GM12878 (cell line): ENCODE data around the gene CCDC68. TPM values are rescaled to one million over a fixed set of nuclear protein-coding genes. Genes with fewer than 3 reads are reported as not detected.

Source experiments
- ATAC-seq: fragments of 200-7000 bp; cut with Tn5 transposase; 3 replicates; pipeline ENCODE4 v1.9.1; 2020; ENCODE audit warnings: mild to moderate bottlenecking, moderate library complexity
- BruUV-seq: library from RNA; stranded (reverse); fragments of 400-500 nt; replicated peaks from 2 replicates; lab custom pipeline; 2021; lab: Mats Ljungman, UMichigan
- CTCF ChIA-PET: fragments of 300-600 bp; sonication (Branson Sonifier 250); formaldehyde crosslinking; extraction: SDS; loops from one replicate; lab custom pipeline; 2021; ENCODE audit warnings: inconsistent platforms; lab: Yijun Ruan, JAX
- POLR2A ChIA-PET: fragments of 350-600 bp; formaldehyde crosslinking; extraction: SDS; loops from one replicate; lab custom pipeline; 2021; ENCODE audit warnings: inconsistent platforms; lab: Charles Lee
- RAD21 ChIA-PET: fragments of 300-600 bp; sonication (Branson Sonifier 250); formaldehyde crosslinking; loops from one replicate; lab custom pipeline; 2023; ENCODE audit warnings: antibody characterized with exemption; ENCODE audit not compliant: unreplicated experiment; lab: Charles Lee
- SMC1A ChIA-PET: fragments of 300-600 bp; sonication (Branson Sonifier 250); formaldehyde crosslinking; loops from one replicate; lab custom pipeline; 2023; ENCODE audit not compliant: unreplicated experiment, uncharacterized antibody; lab: Charles Lee
- DNase-seq: peaks from one replicate; pipeline ENCODE4 v3.0.0-alpha.2; 2011; ENCODE audit warnings: low read depth, low spot score
- FAIRE-seq: peaks from 3 replicates; lab custom pipeline; 2011; peaks lifted over from hg19 to GRCh38; lab: Jason Lieb, UNC
- H2AFZ ChIP-seq: 2 replicates; pipeline ENCODE4 v1.6.0; 2011; ENCODE audit warnings: low read depth, low read length, control low read depth; ENCODE audit not compliant: control insufficient read depth
- H3K27ac ChIP-seq: 2 replicates; pipeline ENCODE4 v1.5.1; 2011; ENCODE audit warnings: control low read depth; ENCODE audit not compliant: control insufficient read depth, insufficient read depth
- H3K27me3 ChIP-seq, 2 experiments: replicated peaks in 1 of 2; 2 replicates each; pipeline versions ENCODE4 v1.6.0 to v1.6.1; 2011; ENCODE audit warnings: low read length in 1 of 2; ENCODE audit not compliant: control insufficient read depth in 2 of 2, insufficient read depth in 2 of 2
- H3K36me3 ChIP-seq, 2 experiments: 2 replicates each; pipeline ENCODE4 v1.5.1; 2011; ENCODE audit warnings: low read length in 1 of 2; ENCODE audit not compliant: control insufficient read depth in 2 of 2, insufficient read depth in 2 of 2
- H3K4me1 ChIP-seq: 2 replicates; pipeline ENCODE4 v1.6.1; 2011; ENCODE audit warnings: mild to moderate bottlenecking, low read length, moderate library complexity, mixed read lengths; ENCODE audit not compliant: control insufficient read depth, insufficient read depth
- H3K4me2 ChIP-seq: 2 replicates; pipeline ENCODE4 v1.6.0; 2011; ENCODE audit warnings: control low read depth; ENCODE audit not compliant: control insufficient read depth, insufficient read depth
- H3K4me3 ChIP-seq: fragments of 200-600 bp; sonication (generic); 2 replicates; pipeline ENCODE4 v1.5.1; 2016
- H3K79me2 ChIP-seq: 2 replicates; pipeline ENCODE4 v1.6.0; 2011; ENCODE audit warnings: low read length; ENCODE audit not compliant: control insufficient read depth, insufficient read depth
- H3K9ac ChIP-seq: 2 replicates; pipeline ENCODE4 v1.8.0; 2011; ENCODE audit warnings: low read length, control low read depth, mixed read lengths; ENCODE audit not compliant: control insufficient read depth, insufficient read depth
- H3K9me3 ChIP-seq: replicated peaks from 3 replicates; pipeline ENCODE4 v1.5.1; 2011; ENCODE audit warnings: mild to moderate bottlenecking, low read length; ENCODE audit not compliant: control insufficient read depth, insufficient read depth
- H4K20me1 ChIP-seq: 2 replicates; pipeline ENCODE4 v1.6.0; 2011; ENCODE audit not compliant: control insufficient read depth, insufficient read depth
- FOXM1 ChIP-seq: IDR thresholded peaks from 2 replicates; pipeline ENCODE4 v1.6.1; 2012; ENCODE audit warnings: low read depth, mild to moderate bottlenecking, inconsistent platforms, low read length, moderate library complexity
- GATAD2B ChIP-seq: fragments of 450-650 bp; conservative IDR thresholded peaks from 2 replicates; pipeline ENCODE4 v1.6.1; 2017; ENCODE audit warnings: low read depth, mild to moderate bottlenecking, moderate library complexity
- MYB ChIP-seq: fragments of 150-350 bp; IDR thresholded peaks from 2 replicates; pipeline ENCODE4 v1.6.1; 2014; ENCODE audit warnings: mild to moderate bottlenecking, low read depth, low read length, borderline replicate concordance
- RELA ChIP-seq: fragments of 450-650 bp; IDR thresholded peaks from 2 replicates; pipeline ENCODE4 v1.8.0; 2014; ENCODE audit warnings: borderline replicate concordance; ENCODE audit not compliant: partially characterized antibody
- SPI1 ChIP-seq: IDR thresholded peaks from 2 replicates; pipeline ENCODE4 v1.6.1; 2011; ENCODE audit warnings: low read depth, mild to moderate bottlenecking, low read length, moderate library complexity, borderline replicate concordance; ENCODE audit not compliant: insufficient read depth
- SREBF1 ChIP-seq: IDR thresholded peaks from 2 replicates; pipeline ENCODE4 v1.6.1; 2012; ENCODE audit warnings: mild to moderate bottlenecking, low read length
- USF1 ChIP-seq: IDR thresholded peaks from 2 replicates; pipeline ENCODE4 v1.6.1; 2011; ENCODE audit warnings: borderline replicate concordance, low read depth, mild to moderate bottlenecking, moderate library complexity, mixed read lengths, low read length; ENCODE audit not compliant: insufficient read depth; ENCODE audit errors: extremely low read length
- ZNF592 ChIP-seq: fragments of 450-650 bp; IDR thresholded peaks from 2 replicates; pipeline ENCODE4 v1.6.1; 2017; ENCODE audit warnings: mild to moderate bottlenecking, moderate library complexity
- ZNF622 ChIP-seq: fragments of 450-650 bp; IDR thresholded peaks from 2 replicates; pipeline ENCODE4 v1.6.1; 2017; ENCODE audit warnings: mild to moderate bottlenecking, inconsistent platforms
- WGBS: methylation state at CpG from one replicate; pipeline ENCODE4 v1.1.6; 2016; ENCODE audit warnings: low lambda C conversion rate; ENCODE audit not compliant: insufficient replicate concordance, insufficient coverage; ENCODE audit errors: missing lambda C conversion rate; 5-methylcytosine and 5-hydroxymethylcytosine counted together
- in situ Hi-C: fragments of 300-500 bp; cut with MboI; formaldehyde crosslinking; loops from 9 replicates; pipeline ENCODE4 v1.14.3; 2018; ENCODE audit warnings: mixed read lengths
- intact Hi-C: fragments of 100-400 bp; cut with micrococcal nuclease; formaldehyde crosslinking; loops from one replicate; pipeline ENCODE4 v1.14.2; 2022; ENCODE audit not compliant: unreplicated experiment
- polyA plus RNA-seq, 11 experiments: library from polyadenylated mRNA; depleted of rRNA in 4 of 11; unstranded in 6 of 11; stranded (reverse) in 5 of 11; fragments of >200 nt; fragmentation: Nextera tagmentation in 4 of 11; fragmentation: Illumina TruSeq in 1 of 11; extraction: Ambion mirVana in 4 of 11; extraction: Trizol in 1 of 11; gene quantifications; 1 replicate in 1 of 11; 2 replicates in 10 of 11; pipeline versions ENCODE4 v1.2.1 to v1.2.3, GENCODE V29; 2011 to 2016; ENCODE audit warnings: inconsistent platforms in 2 of 11, missing spikeins in 2 of 11, low read depth in 1 of 11
- total RNA-seq, 4 experiments: library from RNA; depleted of rRNA in 3 of 4; stranded (reverse); fragments of >200 nt in 3 of 4; fragmentation: Illumina TruSeq in 1 of 4; extraction: Trizol in 1 of 4; gene quantifications; 2 replicates each; pipeline versions ENCODE4 v1.2.1 to v1.2.3, GENCODE V29; 2013 to 2021

CCDC68 gene
- total and polyA plus RNA-seq, 10 of the 15 experiments (the other 5 are each of a cell fraction or from before 2014, with no cell fraction given) = 0.04 TPM; not detected in 9

GRCh38 chr18:54932472-54932871 is 26.8 kb downstream of the CCDC68 start:
- Histone ChIP-seq H3K4me3 (no peak overlapping the region), H3K27me3 (peaks cover 0 to 1% of the 10 kb centered on the region in 2 experiments; a peak in 1 of 4 replicates), H3K9me3 (no peaks in the 10 kb centered on the region), H3K79me2 (no peaks in the 10 kb centered on the region), H3K9ac (no peak overlapping the region)
- ATAC-seq = no peak
- no peak for FAIRE-seq
- 0% methylated on average over 1 of the region's 1 CpG for WGBS
- ChIA-PET CTCF (no interaction called here), SMC1A (no interaction called here), RAD21 (no interaction called here)
- in situ Hi-C loops = no loop called here
- TF ChIP-seq USF1 (no peak), ZNF592 (no peak), GATAD2B (no peak), SREBF1 (no peak), ZNF622 (no peak), SPI1 (no peak), FOXM1 (no peak), MYB (no peak), RELA (no peak)
- TF ChIP-seq, all 136 proteins: peak for 0
- Histone ChIP-seq H3K4me1 (no peaks in the 10 kb centered on the region), H3K4me2 (no peak overlapping the region), H2AFZ (no peak overlapping the region), H3K27ac (no peak overlapping the region), H4K20me1 (no peaks in the 10 kb centered on the region), H3K36me3 (no peaks in the 10 kb centered on the region)
- POLR2A ChIA-PET = no interaction called here
- no peak for DNase-seq
- intact Hi-C loops = no loop called here
- no TSS peak for BruUV-seq
